Measurements from ENCODE around the gene VPREB1.
"Not testable (repeated sequence)": the region's sequence is repeated elsewhere in the genome, so short reads cannot be mapped to it uniquely, and the experiment has no call there.

The VPREB1 gene

GRCh38 chr22:22214819-22215329 lies 29.7 kb upstream of the VPREB1 start:
- no peak for DNase-seq (ENCODE audit: low read depth)

GRCh38 chr22:22215659-22216449 lies 28.7 kb upstream of the VPREB1 start:
- no peak for DNase-seq (ENCODE audit: low read depth)

- no peak for DNase-seq (ENCODE audit: low read depth)
These were observed 28.1 kb upstream of the VPREB1 start for GRCh38 chr22:22216450-22216959.

- no peak for DNase-seq (ENCODE audit: low read depth)
These were observed 26.3 kb upstream of the VPREB1 start for GRCh38 chr22:22218302-22218701.

- no peak for DNase-seq (ENCODE audit: low read depth)
These were observed 25.2 kb upstream of the VPREB1 start for GRCh38 chr22:22219140-22219996.

GRCh38 chr22:22221043-22221442 lies 23.5 kb upstream of the VPREB1 start:
- DNase-seq (ENCODE audit: low read depth), result not testable (repeated sequence)

- no peak for DNase-seq (ENCODE audit: low read depth)
These were observed 18.0 kb upstream of the VPREB1 start for GRCh38 chr22:22226448-22227187.

GRCh38 chr22:22228421-22228820 lies 16.2 kb upstream of the VPREB1 start:
- DNase-seq (ENCODE audit: low read depth), result no peak

GRCh38 chr22:22228921-22229320 lies 15.7 kb upstream of the VPREB1 start:
- no peak for DNase-seq (ENCODE audit: low read depth)

- DNase-seq (ENCODE audit: low read depth), result no peak
These were observed 14.7 kb upstream of the VPREB1 start for GRCh38 chr22:22229683-22230420.

- DNase-seq (ENCODE audit: low read depth), result no peak
These were observed 14.1 kb upstream of the VPREB1 start for GRCh38 chr22:22230438-22230837.

GRCh38 chr22:22233081-22233480 lies 11.5 kb upstream of the VPREB1 start:
- no peak for DNase-seq (ENCODE audit: low read depth)

GRCh38 chr22:22235558-22235957 lies 9.0 kb upstream of the VPREB1 start:
- DNase-seq (ENCODE audit: low read depth), result peak; percentile 51

GRCh38 chr22:22237521-22237920 lies 7.1 kb upstream of the VPREB1 start:
- no peak for DNase-seq (ENCODE audit: low read depth)

- DNase-seq (ENCODE audit: low read depth), result no peak
These were observed 5.2 kb upstream of the VPREB1 start for GRCh38 chr22:22239311-22239939.

GRCh38 chr22:22241554-22241898 lies 3.1 kb upstream of the VPREB1 start:
- DNase-seq (ENCODE audit: low read depth), result no peak

- no peak for DNase-seq (ENCODE audit: low read depth)
These were observed 2.1 kb upstream of the VPREB1 start for GRCh38 chr22:22242488-22242887.

GRCh38 chr22:22243033-22243680 lies 1.4 kb upstream of the VPREB1 start:
- no peak for DNase-seq (ENCODE audit: low read depth)

- DNase-seq (ENCODE audit: low read depth), result no peak
These were observed 797 bp downstream of the VPREB1 start for GRCh38 chr22:22245256-22245909.
